PC-9 (cell line): ENCODE results near the gene CD226. TPM values are rescaled to one million over a fixed set of nuclear protein-coding genes. Genes with fewer than 3 reads are reported as not detected.

ENCODE experiments used
- BruUV-seq: library from RNA; stranded (reverse); fragments of 400-500 nt; replicated peaks from 2 replicates; lab custom pipeline; 2021; lab: Mats Ljungman, UMichigan
- CTCF ChIA-PET: fragments of 300-600 bp; sonication (Branson Sonifier 250); formaldehyde crosslinking; loops from one replicate; lab custom pipeline; 2022; ENCODE audit warnings: antibody characterized with exemption; lab: Charles Lee
- POLR2A ChIA-PET: fragments of 300-600 bp; sonication (Branson Sonifier 250); formaldehyde crosslinking; loops from one replicate; lab custom pipeline; 2022; ENCODE audit warnings: antibody characterized with exemption; ENCODE audit not compliant: unreplicated experiment; lab: Charles Lee
- DNase-seq, 2 experiments: peaks; one replicate each; pipeline versions ENCODE4 v3.0.0 to v3.0.0-alpha.2; 2015 to 2022; ENCODE audit warnings: mixed read lengths in 1 of 2
- H2AFZ ChIP-seq: fragments of 200-600 bp; sonication (generic); 2 replicates; pipeline ENCODE4 v1.8.1; 2017; ENCODE audit warnings: antibody characterized with exemption
- H3F3A ChIP-seq: fragments of 200-600 bp; sonication (generic); 2 replicates; pipeline ENCODE4 v1.8.1; 2017; ENCODE audit warnings: antibody characterized with exemption, mild to moderate bottlenecking, low read depth; ENCODE audit not compliant: insufficient read depth
- H3K27ac ChIP-seq: fragments of 200-600 bp; sonication (generic); 2 replicates; pipeline ENCODE4 v1.6.1; 2016; ENCODE audit warnings: mixed run types
- H3K27me3 ChIP-seq: fragments of 200-600 bp; sonication (generic); 2 replicates; pipeline ENCODE4 v1.6.1; 2016; ENCODE audit warnings: low read depth, mixed run types; ENCODE audit not compliant: insufficient read depth
- H3K36me3 ChIP-seq: fragments of 200-600 bp; sonication (generic); 2 replicates; pipeline ENCODE4 v1.6.1; 2016; ENCODE audit warnings: low read depth, mixed run types
- H3K4me1 ChIP-seq: fragments of 200-600 bp; sonication (generic); replicated peaks from 2 replicates; pipeline ENCODE4 v1.6.1; 2016; ENCODE audit warnings: mixed run types; ENCODE audit not compliant: insufficient read depth
- H3K4me2 ChIP-seq: fragments of 200-600 bp; sonication (generic); 2 replicates; pipeline ENCODE4 v1.6.1; 2017; ENCODE audit warnings: mixed run types
- H3K4me3 ChIP-seq: fragments of 200-600 bp; sonication (generic); 2 replicates; pipeline ENCODE4 v1.6.1; 2016; ENCODE audit warnings: mixed run types
- H3K79me2 ChIP-seq: fragments of 200-600 bp; sonication (generic); 2 replicates; pipeline ENCODE4 v1.6.1; 2017; ENCODE audit warnings: low read depth, mixed run types
- H3K9me2 ChIP-seq: fragments of 200-600 bp; sonication (generic); 2 replicates; pipeline ENCODE4 v1.8.1; 2017; ENCODE audit warnings: mild to moderate bottlenecking; ENCODE audit not compliant: insufficient read depth
- H3K9me3 ChIP-seq: fragments of 200-600 bp; sonication (generic); 2 replicates; pipeline ENCODE4 v1.8.1; 2016; ENCODE audit warnings: low read depth; ENCODE audit not compliant: insufficient read depth
- H4K20me1 ChIP-seq: fragments of 200-600 bp; sonication (generic); 2 replicates; pipeline ENCODE4 v1.8.1; 2017; ENCODE audit not compliant: insufficient read depth
- CTCF ChIP-seq: fragments of 200-600 bp; sonication (generic); conservative IDR thresholded peaks from 2 replicates; pipeline ENCODE4 v1.6.1; 2017; ENCODE audit warnings: mixed run types, antibody characterized with exemption, mild to moderate bottlenecking, moderate library complexity
- EZH2 ChIP-seq: fragments of 200-600 bp; sonication (generic); IDR thresholded peaks from 2 replicates; pipeline ENCODE4 v1.8.0; 2017; ENCODE audit warnings: antibody characterized with exemption, low read depth
- intact Hi-C: fragments of 100-400 bp; cut with micrococcal nuclease; formaldehyde crosslinking; loops from one replicate; pipeline ENCODE4 v1.10.0; 2022; ENCODE audit not compliant: unreplicated experiment
- total RNA-seq: library from RNA; stranded (reverse); gene quantifications from 2 replicates; pipeline ENCODE4 v1.2.3, GENCODE V29; 2021

Gene CD226
- total RNA-seq, 1 experiment from 2014 or later, result 0.13 TPM

DNA sequence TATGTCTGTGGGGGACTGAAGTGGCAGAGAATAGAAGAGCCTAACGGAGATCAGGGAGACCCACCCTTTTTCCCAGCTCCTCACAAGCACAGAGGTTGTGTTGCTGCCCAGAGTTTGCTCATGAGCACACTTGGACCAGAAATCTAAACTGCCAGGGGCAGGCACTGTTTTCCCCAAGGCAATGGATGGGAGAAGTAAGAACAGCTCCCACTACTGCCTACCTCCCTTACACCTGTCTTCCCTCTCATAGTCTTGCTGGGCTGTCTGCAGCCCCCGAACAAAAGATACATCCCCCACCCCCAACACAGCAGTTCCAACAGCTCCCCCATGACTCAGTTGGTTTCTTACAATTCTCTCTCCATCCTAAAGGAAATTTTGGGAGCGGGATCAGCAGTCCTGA lies 48.1 kb upstream of the CD226 start:
- Histone ChIP-seq H3K9me3 (no peaks in the 10 kb centered on the region), H3K27ac (no peak overlapping the region), H3K79me2 (no peaks in the 10 kb centered on the region), H3F3A (no peaks in the 10 kb centered on the region), H4K20me1 (no peaks in the 10 kb centered on the region), H3K9me2 (no peaks in the 10 kb centered on the region), H3K4me2 (no peak overlapping the region), H3K4me1 (no peaks in the 10 kb centered on the region), H3K4me3 (no peak overlapping the region), H3K36me3 (no peaks in the 10 kb centered on the region), H3K27me3 (no peaks in the 10 kb centered on the region), H2AFZ (no peak overlapping the region)
- POLR2A ChIA-PET, result no interaction called here
- no TSS peak for BruUV-seq
- TF ChIP-seq CTCF (no peak), EZH2 (no peak)
- intact Hi-C loops, result no loop called here
- DNase-seq, result no peak
- CTCF ChIA-PET, result no interaction called here

DNA sequence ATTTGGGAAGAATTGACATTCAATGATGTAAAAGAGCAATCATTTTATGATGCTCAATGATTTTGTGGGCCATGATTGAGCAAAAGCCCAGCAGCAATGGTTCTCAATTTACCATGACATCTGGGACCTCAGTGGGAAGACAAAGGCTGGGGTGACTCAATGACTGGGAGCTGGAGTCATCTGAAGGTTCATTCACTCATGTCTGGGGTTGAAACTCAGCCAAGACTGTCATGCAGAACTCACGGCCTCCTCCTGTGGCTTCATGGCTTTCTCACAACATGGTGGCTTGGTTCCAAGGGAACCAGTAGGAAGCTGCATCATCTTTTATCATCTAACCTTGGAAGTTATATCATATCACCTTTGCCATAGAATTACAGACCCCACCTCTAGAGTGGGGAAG lies 45.1 kb upstream of the CD226 start:
- no peak overlapping the region for H3K4me2 ChIP-seq
- H3K36me3 ChIP-seq, result no peaks in the 10 kb centered on the region
- H3K79me2 ChIP-seq, result no peaks in the 10 kb centered on the region
- TF ChIP-seq EZH2, result no peak
- no peak for TF ChIP-seq CTCF
- no peak overlapping the region for H3K27ac ChIP-seq
- no peaks in the 10 kb centered on the region for H3K9me3 ChIP-seq
- H3K4me1 ChIP-seq, result no peaks in the 10 kb centered on the region
- intact Hi-C loops, result no loop called here
- H3F3A ChIP-seq, result no peaks in the 10 kb centered on the region
- CTCF ChIA-PET, result no interaction called here
- POLR2A ChIA-PET, result no interaction called here
- H4K20me1 ChIP-seq, result no peaks in the 10 kb centered on the region
- H3K4me3 ChIP-seq, result no peak overlapping the region
- no peaks in the 10 kb centered on the region for H3K27me3 ChIP-seq
- no TSS peak for BruUV-seq
- H3K9me2 ChIP-seq, result no peaks in the 10 kb centered on the region
- DNase-seq, result no peak
- no peak overlapping the region for H2AFZ ChIP-seq

DNA sequence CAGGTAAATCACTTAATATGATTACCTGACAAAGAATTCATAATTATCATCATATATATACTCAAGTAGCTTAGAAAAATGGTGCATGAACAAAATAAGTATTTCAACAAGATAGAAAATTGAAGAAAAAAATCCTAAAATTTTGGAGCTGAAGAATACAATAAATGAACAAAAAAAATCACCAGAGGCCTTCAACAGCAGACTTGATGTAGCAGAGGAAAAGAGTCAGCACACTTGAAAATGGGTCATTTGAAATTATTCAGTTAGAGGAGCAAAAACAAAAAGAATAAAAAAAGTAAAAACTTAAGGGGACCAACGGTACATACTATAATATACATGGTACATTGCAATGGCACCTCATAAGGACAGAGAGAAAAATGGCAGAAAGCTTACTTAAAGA lies 40.2 kb upstream of the CD226 start:
- no peak overlapping the region for H3K27ac ChIP-seq
- H3F3A ChIP-seq, result no peaks in the 10 kb centered on the region
- H3K4me1 ChIP-seq, result no peaks in the 10 kb centered on the region
- no peaks in the 10 kb centered on the region for H3K36me3 ChIP-seq
- no peak overlapping the region for H3K4me3 ChIP-seq
- H3K9me2 ChIP-seq, result no peaks in the 10 kb centered on the region
- DNase-seq, result no peak
- intact Hi-C loops, result no loop called here
- H3K27me3 ChIP-seq, result no peaks in the 10 kb centered on the region
- H3K9me3 ChIP-seq, result no peaks in the 10 kb centered on the region
- BruUV-seq, result no TSS peak
- CTCF ChIA-PET, result no interaction called here
- H2AFZ ChIP-seq, result no peak overlapping the region
- no peaks in the 10 kb centered on the region for H3K79me2 ChIP-seq
- POLR2A ChIA-PET, result no interaction called here
- no peak overlapping the region for H3K4me2 ChIP-seq
- TF ChIP-seq CTCF (no peak), EZH2 (no peak)
- no peaks in the 10 kb centered on the region for H4K20me1 ChIP-seq
